Adrenal gland (tissue), 5 donors: Measurements from ENCODE around the gene RPL19.

Experiments used
- CTCF ChIP-seq, 6 experiments: fragments of 450-650 bp in 4 of 6; fragments of 200-600 bp in 2 of 6; sonication (generic) in 1 of 6; IDR thresholded peaks; 1 replicate in 5 of 6; 2 replicates in 1 of 6; pipeline versions ENCODE4 v1.5.1 to v1.8.0; 2016 to 2021; ENCODE audit warnings: antibody characterized with exemption in 6 of 6, mild to moderate bottlenecking in 2 of 6, moderate library complexity in 1 of 6
- POLR2A ChIP-seq, 2 donors: fragments of 450-650 bp; IDR thresholded peaks; one replicate each; pipeline ENCODE4 v1.6.1; 2017; ENCODE audit warnings: antibody characterized with exemption in 2 of 2, mild to moderate bottlenecking in 2 of 2, moderate library complexity in 1 of 2
- donor health status: DM: no; HTN: no; CAD: no.

GRCh38 chr17:39200070-39200879 lies at the start of gene RPL19:
- peak in 1 of 6 experiments; percentile 23 for TF ChIP-seq CTCF (IDR thresholded peaks at IDR 0.05)
- peak; percentile 56 to 57 for TF ChIP-seq POLR2A (IDR thresholded peaks at IDR 0.05)
